RWPE2 (cell line): Measurements from ENCODE around the gene TBCC.
"Not testable (repeated sequence)": the region's sequence is repeated elsewhere in the genome, so short reads cannot be mapped to it uniquely, and the experiment has no call there.

Experiments used
- ATAC-seq: fragments of 200-7000 bp; cut with Tn5 transposase; 3 replicates; pipeline ENCODE4 v1.9.1; 2021; ENCODE audit warnings: low read depth
- DNase-seq: peaks from one replicate; pipeline ENCODE4 v3.0.0-alpha.2; 2020; ENCODE audit warnings: low spot score
- H3K27ac ChIP-seq: fragments of 450-650 bp; 2 replicates; pipeline ENCODE4 v1.5.1; 2017; ENCODE audit warnings: mild to moderate bottlenecking; ENCODE audit not compliant: poor library complexity, severe bottlenecking
- H3K27me3 ChIP-seq: fragments of 250-450 bp; sonication (Bioruptor Pico); 2 replicates; pipeline ENCODE4 v1.5.1; 2021; ENCODE audit warnings: mild to moderate bottlenecking, moderate library complexity; ENCODE audit not compliant: insufficient read depth, poor library complexity, severe bottlenecking
- H3K36me3 ChIP-seq: fragments of 250-450 bp; sonication (Bioruptor Pico); 2 replicates; pipeline ENCODE4 v1.5.1; 2020; ENCODE audit warnings: low read depth, mild to moderate bottlenecking, moderate library complexity
- H3K4me1 ChIP-seq: fragments of 250-450 bp; sonication (Bioruptor Pico); 2 replicates; pipeline ENCODE4 v1.5.1; 2021; ENCODE audit warnings: mild to moderate bottlenecking, moderate library complexity; ENCODE audit not compliant: insufficient read depth, poor library complexity, severe bottlenecking
- H3K4me3 ChIP-seq: fragments of 250-450 bp; sonication (Bioruptor Pico); 2 replicates; pipeline ENCODE4 v1.5.1; 2021; ENCODE audit warnings: mild to moderate bottlenecking, moderate library complexity; ENCODE audit not compliant: severe bottlenecking
- H3K9me3 ChIP-seq: fragments of 250-450 bp; sonication (Bioruptor Pico); 2 replicates; pipeline ENCODE4 v1.5.1; 2021; ENCODE audit warnings: mild to moderate bottlenecking, moderate library complexity; ENCODE audit not compliant: severe bottlenecking
- CTCF ChIP-seq: fragments of 450-650 bp; IDR thresholded peaks from one replicate; pipeline ENCODE4 v1.5.1; 2017; ENCODE audit warnings: mild to moderate bottlenecking, moderate library complexity; ENCODE audit not compliant: poor library complexity, severe bottlenecking

The TBCC gene

GRCh38 chr6:42781546-42781795 is 35.6 kb upstream of the TBCC start:
- H3K27me3 ChIP-seq = no peaks in the 10 kb centered on the region
- H3K9me3 ChIP-seq = no peaks in the 10 kb centered on the region
- H3K36me3 ChIP-seq = 0 out of 2 replicates have a peak, but pooled peaks cover 3% of the 10 kb centered on the region
- no peak for DNase-seq
- peak overlapping the region; percentile 88 for H3K27ac ChIP-seq
- no peak for TF ChIP-seq CTCF
- H3K4me1 ChIP-seq = peaks cover 16% of the 10 kb centered on the region
- ATAC-seq = no peak
- H3K4me3 ChIP-seq = peak overlapping the region; percentile 99

- 0 out of 2 replicates have a peak, but pooled peaks cover 3% of the 10 kb centered on the region for H3K36me3 ChIP-seq
- H3K4me1 ChIP-seq = peaks cover 16% of the 10 kb centered on the region
- no peak overlapping the region for H3K4me3 ChIP-seq
- no peak for TF ChIP-seq CTCF
- ATAC-seq (no peak), DNase-seq (no peak)
- no peaks in the 10 kb centered on the region for H3K27me3 ChIP-seq
- no peak overlapping the region for H3K27ac ChIP-seq
- H3K9me3 ChIP-seq = no peaks in the 10 kb centered on the region
These were observed 33.6 kb upstream of the TBCC start for GRCh38 chr6:42779521-42779920.

- H3K9me3 ChIP-seq = no peaks in the 10 kb centered on the region
- H3K27me3 ChIP-seq = no peaks in the 10 kb centered on the region
- no peak for ATAC-seq
- no peak for TF ChIP-seq CTCF
- H3K4me3 ChIP-seq = no peak overlapping the region
- no peak overlapping the region for H3K27ac ChIP-seq
- H3K36me3 ChIP-seq = 0 out of 2 replicates have a peak, but pooled peaks cover 3% of the 10 kb centered on the region
- DNase-seq = no peak
- peaks cover 16% of the 10 kb centered on the region for H3K4me1 ChIP-seq
These were observed 32.2 kb upstream of the TBCC start for GRCh38 chr6:42778122-42778521.

GRCh38 chr6:42777126-42777822 is 31.4 kb upstream of the TBCC start:
- no peak overlapping the region for H3K27ac ChIP-seq
- no peak for DNase-seq

GRCh38 chr6:42774821-42775487 is 29.1 kb upstream of the TBCC start:
- H3K9me3 ChIP-seq, H3K36me3 ChIP-seq, DNase-seq, H3K4me3 ChIP-seq, ATAC-seq, H3K27ac ChIP-seq, H3K4me1 ChIP-seq, H3K27me3 ChIP-seq: not testable (repeated sequence)

More at GRCh38 chr6:42777126-42777822, 31.4 kb upstream of the TBCC start:
- Histone ChIP-seq H3K4me1 (peaks cover 16% of the 10 kb centered on the region), H3K4me3 (no peak overlapping the region), H3K36me3 (0 out of 2 replicates have a peak, but pooled peaks cover 3% of the 10 kb centered on the region), H3K27me3 (no peaks in the 10 kb centered on the region), H3K9me3 (no peaks in the 10 kb centered on the region)
- ATAC-seq = peak; percentile 50; the same call in 1 of the 3 replicates
- no peak for TF ChIP-seq CTCF
